HCT116 (cell line): ENCODE data around the gene SMARCA2.

Source experiments
- CEBPB ChIP-seq: IDR thresholded peaks from 2 replicates; pipeline ENCODE4 v1.6.1; 2012; ENCODE audit warnings: low read depth
- CTCF ChIP-seq, 3 experiments: fragments of 200-600 bp in 1 of 3; sonication (generic) in 1 of 3; IDR thresholded peaks in 2 of 3; conservative IDR thresholded peaks in 1 of 3; 2 replicates each; pipeline ENCODE4 v1.5.1; 2012 to 2017; ENCODE audit warnings: low read depth in 2 of 3, low read length in 2 of 3, antibody characterized with exemption in 1 of 3, borderline replicate concordance in 1 of 3, control low read depth in 1 of 3, mild to moderate bottlenecking in 1 of 3, mixed read lengths in 1 of 3, mixed run types in 1 of 3, moderate library complexity in 1 of 3; ENCODE audit not compliant: insufficient read depth in 1 of 3
- EZH2 ChIP-seq: fragments of 200-600 bp; sonication (generic); IDR thresholded peaks from 2 replicates; pipeline ENCODE4 v1.6.1; 2017; ENCODE audit warnings: antibody characterized with exemption, mixed run types
- EZH2phosphoT487 ChIP-seq: fragments of 200-600 bp; IDR thresholded peaks from 2 replicates; pipeline ENCODE4 v1.6.1; 2018; ENCODE audit warnings: antibody characterized with exemption, borderline replicate concordance
- JUND ChIP-seq: IDR thresholded peaks from 2 replicates; pipeline ENCODE4 v1.6.1; 2012
- MAX ChIP-seq: IDR thresholded peaks from 2 replicates; pipeline ENCODE4 v1.6.1; 2012
- POLR2A ChIP-seq: IDR thresholded peaks from 2 replicates; pipeline ENCODE4 v1.7.0; 2011; ENCODE audit warnings: borderline replicate concordance; ENCODE audit not compliant: insufficient read depth, insufficient read length; ENCODE audit errors: extremely low read depth
- POLR2AphosphoS5 ChIP-seq: IDR thresholded peaks from 2 replicates; pipeline ENCODE4 v1.6.1; 2011; ENCODE audit warnings: mild to moderate bottlenecking, low read depth, low read length, moderate library complexity
- REST ChIP-seq: IDR thresholded peaks from 2 replicates; pipeline ENCODE4 v1.6.1; 2012; ENCODE audit warnings: low read depth
- SIN3A ChIP-seq: IDR thresholded peaks from 2 replicates; pipeline ENCODE4 v1.6.1; 2012; ENCODE audit warnings: low read depth
- TCF7L2 ChIP-seq: IDR thresholded peaks from 2 replicates; pipeline ENCODE4 v1.7.0; 2011; ENCODE audit warnings: borderline replicate concordance, inconsistent platforms; ENCODE audit not compliant: insufficient read depth, insufficient read length; ENCODE audit errors: extremely low read depth
- ZFX ChIP-seq: fragments of 450-650 bp; IDR thresholded peaks from 2 replicates; pipeline ENCODE4 v1.6.1; 2017

- TF ChIP-seq MAX, result no peak
- no peak for TF ChIP-seq TCF7L2
- no peak for TF ChIP-seq CTCF (IDR thresholded peaks at IDR 0.05 in 2 of 3, conservative IDR thresholded peaks at IDR 0.05 in 1 of 3; ENCODE audit: borderline replicate concordance in 1 of 3, insufficient read depth in 1 of 3, low read depth in 2 of 3, low read length in 2 of 3)
- TF ChIP-seq REST, result no peak
- no peak for TF ChIP-seq EZH2
- no peak for TF ChIP-seq POLR2AphosphoS5
- no peak for TF ChIP-seq POLR2A
- TF ChIP-seq SIN3A, result no peak
- no peak for TF ChIP-seq JUND
- TF ChIP-seq CEBPB, result no peak
- no peak for TF ChIP-seq EZH2phosphoT487
- no peak for TF ChIP-seq ZFX
Observed at GRCh38 chr9:2024888-2025782, 10.0 kb downstream of the SMARCA2 start.
